Measurements from ENCODE around the gene UBXN6. TPM values are rescaled to one million over a fixed set of nuclear protein-coding genes. Genes with fewer than 3 reads are reported as not detected.
A peak's percentile ranks its signal among the peaks of the same experiment; 100 is the strongest.

Gene UBXN6
- total RNA-seq, 1 donor from 2014 or later = 147 TPM

DNA sequence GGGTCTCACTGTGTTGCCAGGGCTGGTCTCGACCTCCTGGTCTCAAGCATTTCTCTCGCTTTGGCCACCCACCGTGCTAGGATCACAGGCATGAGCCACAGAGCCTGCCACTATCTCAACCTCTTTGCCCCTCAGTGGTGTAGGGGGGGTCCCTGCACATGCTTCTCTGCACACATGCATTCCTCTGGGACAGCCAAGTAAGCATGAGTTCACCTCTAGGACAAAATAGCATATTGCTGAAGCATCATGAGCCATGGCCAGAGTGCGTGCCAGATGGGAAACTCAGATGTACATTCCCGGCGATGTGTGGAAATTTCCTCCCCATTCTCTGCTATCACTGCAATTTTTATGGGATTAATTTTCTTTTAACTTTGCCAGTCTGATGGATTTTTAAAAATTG is 32.1 kb downstream of the UBXN6 start:
- Histone ChIP-seq H3K27me3 (no peaks in the 10 kb centered on the region), H3K9me3 (no peaks in the 10 kb centered on the region), H3K4me1 (peaks cover 4% of the 10 kb centered on the region), H3K27ac (no peak overlapping the region), H3K36me3 (peaks cover 0 to 10% of the 10 kb centered on the region in 2 donors), H3K4me3 (no peak overlapping the region)
- DNase-seq (ENCODE audit: extremely low spot score in 2 of 2) = no peak
- no peak for TF ChIP-seq POLR2A (IDR thresholded peaks at IDR 0.05)
- no peak for TF ChIP-seq POLR2AphosphoS5 (IDR thresholded peaks at IDR 0.05; ENCODE audit: insufficient read depth in 1 of 2, low read depth in 1 of 2)
- TF ChIP-seq, protein P1, sequence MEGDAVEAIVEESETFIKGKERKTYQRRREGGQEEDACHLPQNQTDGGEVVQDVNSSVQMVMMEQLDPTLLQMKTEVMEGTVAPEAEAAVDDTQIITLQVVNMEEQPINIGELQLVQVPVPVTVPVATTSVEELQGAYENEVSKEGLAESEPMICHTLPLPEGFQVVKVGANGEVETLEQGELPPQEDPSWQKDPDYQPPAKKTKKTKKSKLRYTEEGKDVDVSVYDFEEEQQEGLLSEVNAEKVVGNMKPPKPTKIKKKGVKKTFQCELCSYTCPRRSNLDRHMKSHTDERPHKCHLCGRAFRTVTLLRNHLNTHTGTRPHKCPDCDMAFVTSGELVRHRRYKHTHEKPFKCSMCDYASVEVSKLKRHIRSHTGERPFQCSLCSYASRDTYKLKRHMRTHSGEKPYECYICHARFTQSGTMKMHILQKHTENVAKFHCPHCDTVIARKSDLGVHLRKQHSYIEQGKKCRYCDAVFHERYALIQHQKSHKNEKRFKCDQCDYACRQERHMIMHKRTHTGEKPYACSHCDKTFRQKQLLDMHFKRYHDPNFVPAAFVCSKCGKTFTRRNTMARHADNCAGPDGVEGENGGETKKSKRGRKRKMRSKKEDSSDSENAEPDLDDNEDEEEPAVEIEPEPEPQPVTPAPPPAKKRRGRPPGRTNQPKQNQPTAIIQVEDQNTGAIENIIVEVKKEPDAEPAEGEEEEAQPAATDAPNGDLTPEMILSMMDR (IDR thresholded peaks at IDR 0.05) = no peak
- intact Hi-C loops (cut with DNase I) = no loop called here

DNA sequence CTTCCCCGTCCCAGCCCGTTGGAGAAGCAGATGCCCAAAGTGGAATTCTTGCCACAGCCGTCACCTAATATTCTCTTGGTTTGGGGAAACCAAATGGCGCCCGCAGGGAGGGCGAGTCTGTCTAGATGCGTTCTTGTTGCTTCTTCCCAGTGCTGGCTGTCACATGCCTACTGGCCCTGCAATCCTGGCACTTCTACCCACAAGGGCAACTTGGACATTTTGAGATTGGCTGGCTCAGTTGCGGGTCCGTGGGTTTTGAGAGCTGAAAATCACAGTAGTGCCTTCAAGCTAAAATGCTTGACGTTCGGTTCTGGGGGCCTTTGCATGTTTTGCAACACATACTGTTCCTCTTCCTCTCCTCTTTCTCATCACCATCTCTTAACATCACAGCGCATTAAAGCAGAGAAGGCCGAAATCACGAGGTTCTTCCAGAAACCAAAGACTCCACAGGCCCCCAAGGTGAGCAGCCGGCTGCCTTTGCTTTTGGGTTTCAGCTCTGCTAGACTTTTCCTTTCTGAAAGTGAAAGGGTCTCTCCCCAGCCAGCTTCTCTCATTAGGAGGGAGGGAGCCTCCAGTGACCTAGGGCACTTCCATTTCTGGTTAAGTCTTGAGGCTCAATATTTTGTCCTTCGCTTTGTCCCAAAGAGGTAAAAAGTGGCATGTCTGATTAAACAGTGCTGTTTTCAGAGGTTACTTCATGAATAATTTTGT is 34.0 kb downstream of the UBXN6 start:
- Histone ChIP-seq H3K4me3 (no peak overlapping the region), H3K9me3 (no peaks in the 10 kb centered on the region), H3K36me3 (no peaks in the 10 kb centered on the region), H3K27me3 (no peaks in the 10 kb centered on the region), H3K27ac (no peak overlapping the region), H3K4me1 (peaks cover 5% of the 10 kb centered on the region)
- DNase-seq (ENCODE audit: extremely low spot score in 2 of 2) = no peak
- TF ChIP-seq POLR2AphosphoS5 (IDR thresholded peaks at IDR 0.05; ENCODE audit: insufficient read depth in 1 of 2, low read depth in 1 of 2) = no peak
- no peak for TF ChIP-seq POLR2A (IDR thresholded peaks at IDR 0.05)
- TF ChIP-seq, protein P1 (IDR thresholded peaks at IDR 0.05) = no peak
- intact Hi-C loops (cut with DNase I) = no loop called here

DNA sequence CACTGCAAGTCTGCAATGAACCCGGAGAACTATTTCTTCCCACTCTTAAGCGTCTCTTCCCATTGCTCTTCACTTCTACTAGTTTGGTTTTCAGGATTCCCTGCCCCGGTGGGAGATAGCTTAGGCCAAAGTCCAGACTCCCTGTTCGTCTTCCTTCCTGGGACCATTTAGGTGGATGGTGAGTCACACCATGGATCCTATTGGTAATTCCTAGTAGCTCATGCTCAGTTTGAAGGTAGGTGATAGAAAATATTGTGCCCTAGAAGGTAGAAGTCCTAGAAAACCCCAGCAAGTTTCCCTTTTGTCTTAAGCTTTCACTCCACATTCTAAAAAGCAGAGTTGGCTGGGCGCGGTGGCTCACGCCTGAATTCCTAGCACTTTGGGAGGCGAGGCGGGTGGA is 41.3 kb downstream of the UBXN6 start:
- no peak for DNase-seq (ENCODE audit: extremely low spot score in 2 of 2)
- Histone ChIP-seq H3K4me1 (peaks cover 5% of the 10 kb centered on the region), H3K9me3 (no peaks in the 10 kb centered on the region), H3K36me3 (no peaks in the 10 kb centered on the region), H3K27ac (no peak overlapping the region), H3K27me3 (no peaks in the 10 kb centered on the region), H3K4me3 (no peak overlapping the region)
- intact Hi-C loops (cut with DNase I) = no loop called here
- TF ChIP-seq POLR2AphosphoS5 (IDR thresholded peaks at IDR 0.05; ENCODE audit: insufficient read depth in 1 of 2, low read depth in 1 of 2) (no peak), POLR2A (IDR thresholded peaks at IDR 0.05) (no peak)
- TF ChIP-seq, protein P1 (IDR thresholded peaks at IDR 0.05) = no peak

DNA sequence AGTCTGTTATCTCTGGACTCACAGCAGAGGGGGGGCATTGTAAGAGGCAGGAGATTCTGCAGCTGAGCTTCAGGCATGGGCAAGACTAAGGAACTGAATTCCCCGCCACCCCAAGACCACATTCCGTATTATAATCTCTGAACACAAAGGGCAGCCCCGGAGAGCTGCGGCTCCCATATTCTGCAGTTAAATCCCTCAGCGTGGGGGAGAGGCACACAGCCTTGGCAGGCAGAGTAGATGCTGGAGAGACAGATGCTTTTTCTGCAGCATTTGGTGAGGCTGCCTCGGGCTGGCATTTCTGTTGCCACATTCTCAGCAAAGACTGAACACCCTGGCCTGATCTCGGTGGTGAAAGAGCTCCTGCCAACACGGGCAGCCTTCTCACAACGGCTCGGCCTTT is 42.2 kb downstream of the UBXN6 start:
- TF ChIP-seq, protein P1 (IDR thresholded peaks at IDR 0.05) = no peak
- TF ChIP-seq POLR2AphosphoS5 (IDR thresholded peaks at IDR 0.05; ENCODE audit: insufficient read depth in 1 of 2, low read depth in 1 of 2) (no peak), POLR2A (IDR thresholded peaks at IDR 0.05) (no peak)
- Histone ChIP-seq H3K9me3 (no peaks in the 10 kb centered on the region), H3K36me3 (no peaks in the 10 kb centered on the region), H3K4me1 (no peaks in the 10 kb centered on the region), H3K27me3 (no peaks in the 10 kb centered on the region), H3K4me3 (no peak overlapping the region), H3K27ac (peak overlapping the region; percentile 4)
- no peak for DNase-seq (ENCODE audit: extremely low spot score in 2 of 2)
- intact Hi-C loops (cut with DNase I) = no loop called here

DNA sequence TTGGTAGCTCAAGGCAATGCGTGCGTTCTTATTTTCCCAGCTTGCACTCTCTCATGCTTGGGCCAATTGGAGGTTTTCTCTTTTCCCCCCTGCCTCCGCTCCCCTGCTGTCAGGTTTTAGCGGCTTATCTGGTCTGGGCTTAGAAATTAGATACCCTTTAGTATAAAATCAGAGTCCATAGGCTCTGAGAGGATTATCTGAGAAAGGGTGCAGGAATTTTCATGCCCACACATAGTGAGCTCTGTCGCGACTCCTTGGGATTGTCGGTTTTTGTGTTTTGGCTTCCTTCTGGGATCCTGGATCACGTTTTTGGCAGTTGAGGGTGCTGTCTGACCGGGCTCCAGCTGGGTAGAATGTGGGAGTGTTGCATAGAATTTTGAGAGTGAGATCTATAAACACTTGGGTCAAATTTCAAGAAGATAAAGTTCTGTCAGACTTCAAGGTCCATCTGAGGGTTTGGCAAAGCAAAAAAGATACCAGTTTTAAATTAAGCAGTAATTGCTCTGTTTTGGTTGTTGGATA is 42.7 kb downstream of the UBXN6 start:
- Histone ChIP-seq H3K9me3 (no peaks in the 10 kb centered on the region), H3K4me1 (no peaks in the 10 kb centered on the region), H3K36me3 (no peaks in the 10 kb centered on the region), H3K27ac (peak overlapping the region; percentile 4), H3K27me3 (no peaks in the 10 kb centered on the region), H3K4me3 (no peak overlapping the region)
- intact Hi-C loops (cut with DNase I) = no loop called here
- TF ChIP-seq, protein P1 (IDR thresholded peaks at IDR 0.05) = no peak
- TF ChIP-seq POLR2AphosphoS5 (IDR thresholded peaks at IDR 0.05; ENCODE audit: insufficient read depth in 1 of 2, low read depth in 1 of 2) (no peak), POLR2A (IDR thresholded peaks at IDR 0.05) (no peak)
- no peak for DNase-seq (ENCODE audit: extremely low spot score in 2 of 2)

Measured in vagina (tissue), 2 donors.